ENCODE data around the gene HNRNPUL1.
"Not testable (repeated sequence)": the region's sequence is repeated elsewhere in the genome, so short reads cannot be mapped to it uniquely, and the experiment has no call there.

HNRNPUL1 gene

GRCh38 chr19:41226874-41227390 lies 37.2 kb upstream of the HNRNPUL1 start:
- TF ChIP-seq, protein P1, sequence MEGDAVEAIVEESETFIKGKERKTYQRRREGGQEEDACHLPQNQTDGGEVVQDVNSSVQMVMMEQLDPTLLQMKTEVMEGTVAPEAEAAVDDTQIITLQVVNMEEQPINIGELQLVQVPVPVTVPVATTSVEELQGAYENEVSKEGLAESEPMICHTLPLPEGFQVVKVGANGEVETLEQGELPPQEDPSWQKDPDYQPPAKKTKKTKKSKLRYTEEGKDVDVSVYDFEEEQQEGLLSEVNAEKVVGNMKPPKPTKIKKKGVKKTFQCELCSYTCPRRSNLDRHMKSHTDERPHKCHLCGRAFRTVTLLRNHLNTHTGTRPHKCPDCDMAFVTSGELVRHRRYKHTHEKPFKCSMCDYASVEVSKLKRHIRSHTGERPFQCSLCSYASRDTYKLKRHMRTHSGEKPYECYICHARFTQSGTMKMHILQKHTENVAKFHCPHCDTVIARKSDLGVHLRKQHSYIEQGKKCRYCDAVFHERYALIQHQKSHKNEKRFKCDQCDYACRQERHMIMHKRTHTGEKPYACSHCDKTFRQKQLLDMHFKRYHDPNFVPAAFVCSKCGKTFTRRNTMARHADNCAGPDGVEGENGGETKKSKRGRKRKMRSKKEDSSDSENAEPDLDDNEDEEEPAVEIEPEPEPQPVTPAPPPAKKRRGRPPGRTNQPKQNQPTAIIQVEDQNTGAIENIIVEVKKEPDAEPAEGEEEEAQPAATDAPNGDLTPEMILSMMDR (IDR thresholded peaks at IDR 0.05; ENCODE audit: low read length, missing control alignments), result no peak
- DNase-seq (ENCODE audit: low read depth), result no peak
- peak overlapping the region; percentile 42 for H3K4me3 ChIP-seq (replicated peaks; ENCODE audit: low read depth, low read length)

DNA sequence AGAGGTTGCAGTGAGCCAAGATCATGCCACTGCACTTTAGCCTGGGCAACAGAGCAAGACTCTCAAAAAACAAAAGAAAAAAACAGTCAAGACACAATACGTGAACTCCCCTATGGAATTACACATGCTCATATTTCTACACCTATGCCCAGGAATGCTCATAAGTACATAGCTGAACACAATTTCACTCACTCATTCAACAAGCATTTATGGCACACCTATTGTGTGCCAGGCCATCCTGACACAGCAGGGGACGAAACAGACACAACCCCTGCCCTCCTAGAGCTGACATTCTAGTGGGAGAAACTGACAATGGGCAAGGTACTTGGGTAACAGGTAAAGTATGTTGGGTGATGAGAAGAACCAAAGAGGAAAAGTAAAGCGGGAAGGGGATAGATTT lies 35.7 kb upstream of the HNRNPUL1 start:
- TF ChIP-seq, protein P1 (IDR thresholded peaks at IDR 0.05; ENCODE audit: low read length, missing control alignments), result no peak
- H3K4me3 ChIP-seq (replicated peaks; ENCODE audit: low read depth, low read length), result no peak overlapping the region
- DNase-seq (ENCODE audit: low read depth), result no peak

GRCh38 chr19:41229338-41229737 lies 34.8 kb upstream of the HNRNPUL1 start:
- DNase-seq (ENCODE audit: low read depth), result not testable (repeated sequence)

DNA sequence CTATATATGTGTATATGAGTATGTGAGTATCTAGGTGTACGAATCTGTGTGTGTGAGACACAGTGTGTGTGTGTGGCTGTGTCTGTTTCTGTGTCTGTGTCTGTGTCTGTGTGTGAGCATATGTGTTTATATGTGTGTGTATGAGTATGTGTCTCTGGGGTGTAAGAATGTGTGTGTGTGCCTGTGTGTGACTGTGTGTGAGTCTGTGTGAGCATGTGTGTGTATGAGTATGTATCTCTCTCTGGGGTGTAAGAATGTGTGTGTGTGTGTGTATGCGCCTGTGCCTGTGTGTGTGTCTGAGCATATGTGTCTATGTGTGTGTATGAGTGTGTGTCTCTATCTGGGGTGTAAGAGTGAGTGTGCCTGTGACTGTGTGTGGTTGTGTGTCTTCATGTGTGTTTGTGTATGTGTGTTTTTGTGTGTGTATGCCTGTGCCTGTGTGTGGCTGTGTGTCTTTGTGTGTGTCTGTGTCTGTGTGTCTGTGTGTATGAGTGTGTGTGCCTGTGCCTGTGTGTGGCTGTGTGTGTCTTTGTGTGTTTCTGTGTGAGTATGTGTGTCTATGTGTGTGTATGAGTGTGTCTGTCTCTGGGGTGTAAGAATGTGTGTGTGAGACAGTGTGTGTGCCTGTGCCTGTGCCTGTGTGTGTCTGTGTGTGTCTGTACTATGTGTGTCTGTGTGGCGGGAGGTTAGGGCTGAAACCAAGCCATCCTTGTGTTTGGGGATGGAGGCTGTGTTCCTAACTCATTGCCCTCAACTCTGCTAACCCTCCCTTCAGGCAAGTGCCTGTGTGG lies 33.9 kb upstream of the HNRNPUL1 start:
- TF ChIP-seq, protein P1 (IDR thresholded peaks at IDR 0.05; ENCODE audit: low read length, missing control alignments), result no peak
- DNase-seq (ENCODE audit: low read depth), result no peak
- no peak overlapping the region for H3K4me3 ChIP-seq (replicated peaks; ENCODE audit: low read depth, low read length)

More at GRCh38 chr19:41229338-41229737, 34.8 kb upstream of the HNRNPUL1 start:
- not testable (repeated sequence) for H3K4me3 ChIP-seq (replicated peaks; ENCODE audit: low read depth, low read length)

GRCh38 chr19:41232686-41233085 lies 31.5 kb upstream of the HNRNPUL1 start:
- TF ChIP-seq, protein P1 (IDR thresholded peaks at IDR 0.05; ENCODE audit: low read length, missing control alignments), result no peak
- DNase-seq (ENCODE audit: low read depth), result no peak
- no peak overlapping the region for H3K4me3 ChIP-seq (replicated peaks; ENCODE audit: low read depth, low read length)

- H3K4me3 ChIP-seq (replicated peaks; ENCODE audit: low read depth, low read length), result no peak overlapping the region
- DNase-seq (ENCODE audit: low read depth), result no peak
- TF ChIP-seq, protein P1 (IDR thresholded peaks at IDR 0.05; ENCODE audit: low read length, missing control alignments), result no peak
Observed at GRCh38 chr19:41233748-41234240, 30.4 kb upstream of the HNRNPUL1 start.

DNA sequence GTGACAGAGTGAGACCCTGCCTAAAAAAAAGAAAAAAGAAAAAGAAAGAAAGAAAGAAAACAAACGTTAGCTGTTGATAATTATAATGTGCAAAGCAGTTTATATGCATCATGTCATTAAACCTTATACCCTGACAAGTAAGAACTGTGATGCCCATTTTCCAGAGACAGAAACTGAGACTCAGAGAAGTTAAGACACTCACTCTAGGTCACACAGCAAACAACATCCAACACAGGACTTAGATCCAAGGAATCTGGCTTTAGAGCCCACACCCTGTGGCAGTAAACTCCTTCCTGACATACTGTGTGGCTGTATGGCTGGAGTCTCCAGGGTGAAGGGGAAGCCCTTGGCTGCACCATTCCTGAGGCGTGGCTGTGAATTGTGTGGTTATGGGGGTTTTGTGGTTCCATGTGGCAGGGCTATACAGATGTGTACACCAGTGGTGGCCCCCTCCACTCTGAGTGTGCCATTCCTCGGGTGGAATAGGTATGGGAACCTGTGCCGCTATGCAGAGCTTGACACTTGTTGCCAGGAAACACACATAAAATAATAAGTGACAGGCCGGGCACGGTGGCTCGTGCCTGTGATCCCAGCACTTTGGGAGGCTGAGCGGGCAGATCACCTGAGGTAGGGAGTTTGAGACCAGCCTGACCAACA lies 29.5 kb upstream of the HNRNPUL1 start:
- TF ChIP-seq, protein P1 (IDR thresholded peaks at IDR 0.05; ENCODE audit: low read length, missing control alignments), result no peak
- no peak for DNase-seq (ENCODE audit: low read depth)
- H3K4me3 ChIP-seq (replicated peaks; ENCODE audit: low read depth, low read length), result no peak overlapping the region

All from fibroblast of pulmonary artery (primary cell).